Body of pancreas (tissue), 4 donors: ENCODE measurements around the gene JPT1. TPM values are rescaled to one million over a fixed set of nuclear protein-coding genes. Genes with fewer than 3 reads are reported as not detected.

ENCODE experiments used
- ATAC-seq: fragments of 150-250 bp; one replicate; pipeline ENCODE4 v1.9.1; 2016
- DNase-seq, 4 donors: peaks; one replicate each; pipeline ENCODE4 v3.0.0-alpha.2; 2019
- H3K27ac ChIP-seq, 4 donors: fragments of 200-600 bp; sonication (generic); 1 replicate in 3 of 4; 2 replicates in 1 of 4; pipeline versions ENCODE4 v1.5.1 to v1.6.1; 2016 to 2019; ENCODE audit warnings: mild to moderate bottlenecking in 1 of 4, mixed read lengths in 1 of 4, moderate library complexity in 1 of 4
- H3K27me3 ChIP-seq, 2 donors: fragments of 200-600 bp; sonication (generic); one replicate each; pipeline ENCODE4 v1.6.0; 2016; ENCODE audit warnings: mild to moderate bottlenecking in 1 of 2
- H3K36me3 ChIP-seq, 2 donors: fragments of 200-600 bp; sonication (generic); replicated peaks in 1 of 2; 2 replicates each; pipeline ENCODE4 v1.5.1; 2016; ENCODE audit warnings: low read depth in 2 of 2; ENCODE audit not compliant: insufficient read depth in 1 of 2
- H3K4me1 ChIP-seq: fragments of 200-600 bp; sonication (generic); one replicate; pipeline ENCODE4 v1.6.0; 2016
- H3K4me3 ChIP-seq, 2 donors: fragments of 200-600 bp; sonication (generic); 1 replicate in 1 of 2; 2 replicates in 1 of 2; pipeline ENCODE4 v1.5.1; 2016 to 2019
- H3K9me3 ChIP-seq, 3 donors: fragments of 200-600 bp; sonication (generic); 1 replicate in 2 of 3; 2 replicates in 1 of 3; pipeline ENCODE4 v1.5.1; 2016
- POLR2A ChIP-seq, 3 donors: fragments of 450-650 bp; IDR thresholded peaks; one replicate each; pipeline ENCODE4 v1.6.1; 2016; ENCODE audit warnings: antibody characterized with exemption in 3 of 3, mild to moderate bottlenecking in 2 of 3
- WGBS, 2 donors: methylation state at CpG; one replicate each; pipeline ENCODE4 v1.1.5; 2017; 5-methylcytosine and 5-hydroxymethylcytosine counted together
- intact Hi-C: fragments of 100-400 bp; cut with DNase I; formaldehyde crosslinking; loops from one replicate; pipeline ENCODE4 v1.15.1; 2023
- total RNA-seq, 2 donors: library from RNA; depleted of rRNA; stranded (reverse); fragments of >200 nt; gene quantifications; one replicate each; pipeline ENCODE4 v1.1.0, GENCODE V29; 2016
- TF ChIP-seq, protein P1 (sequence below), 7 experiments: fragments of 450-650 bp in 4 of 7; fragments of 200-600 bp in 3 of 7; sonication (generic) in 3 of 7; IDR thresholded peaks; one replicate each; pipeline ENCODE4 v1.5.1; 2016 to 2019; ENCODE audit warnings: antibody characterized with exemption in 7 of 7

JPT1 gene, protein sequence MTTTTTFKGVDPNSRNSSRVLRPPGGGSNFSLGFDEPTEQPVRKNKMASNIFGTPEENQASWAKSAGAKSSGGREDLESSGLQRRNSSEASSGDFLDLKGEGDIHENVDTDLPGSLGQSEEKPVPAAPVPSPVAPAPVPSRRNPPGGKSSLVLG
- 10 to 100 TPM; 17.4 to 42.5 TPM for total RNA-seq

- peak within 1 kb of the TSS; percentile 13 to 81 (median 50) for H3K27ac ChIP-seq
- DNase-seq (peak; percentile 98 to 99 (median 99)), ATAC-seq (peak; percentile 100)
- H3K27me3 ChIP-seq, result no peaks in the 10 kb centered on the region
- H3K36me3 ChIP-seq, result no peaks in the 10 kb centered on the region
- WGBS, 2 donors, result 2 to 13% methylated on average over 11 to 62 of the region's 67 CpGs
- peaks cover 16% of the 10 kb centered on the region for H3K4me1 ChIP-seq
- intact Hi-C loops, result no loop called here
- TF ChIP-seq, protein P1, sequence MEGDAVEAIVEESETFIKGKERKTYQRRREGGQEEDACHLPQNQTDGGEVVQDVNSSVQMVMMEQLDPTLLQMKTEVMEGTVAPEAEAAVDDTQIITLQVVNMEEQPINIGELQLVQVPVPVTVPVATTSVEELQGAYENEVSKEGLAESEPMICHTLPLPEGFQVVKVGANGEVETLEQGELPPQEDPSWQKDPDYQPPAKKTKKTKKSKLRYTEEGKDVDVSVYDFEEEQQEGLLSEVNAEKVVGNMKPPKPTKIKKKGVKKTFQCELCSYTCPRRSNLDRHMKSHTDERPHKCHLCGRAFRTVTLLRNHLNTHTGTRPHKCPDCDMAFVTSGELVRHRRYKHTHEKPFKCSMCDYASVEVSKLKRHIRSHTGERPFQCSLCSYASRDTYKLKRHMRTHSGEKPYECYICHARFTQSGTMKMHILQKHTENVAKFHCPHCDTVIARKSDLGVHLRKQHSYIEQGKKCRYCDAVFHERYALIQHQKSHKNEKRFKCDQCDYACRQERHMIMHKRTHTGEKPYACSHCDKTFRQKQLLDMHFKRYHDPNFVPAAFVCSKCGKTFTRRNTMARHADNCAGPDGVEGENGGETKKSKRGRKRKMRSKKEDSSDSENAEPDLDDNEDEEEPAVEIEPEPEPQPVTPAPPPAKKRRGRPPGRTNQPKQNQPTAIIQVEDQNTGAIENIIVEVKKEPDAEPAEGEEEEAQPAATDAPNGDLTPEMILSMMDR (IDR thresholded peaks at IDR 0.05), result peak in 1 of 7 experiments; percentile 8
- TF ChIP-seq POLR2A (IDR thresholded peaks at IDR 0.05), result peak; percentile 98 to 99 (median 99)
- peak within 1 kb of the TSS; percentile 44 to 66 for H3K4me3 ChIP-seq
- H3K9me3 ChIP-seq, result no peaks in the 10 kb centered on the region
Observed at GRCh38 chr17:75154195-75155106, at the start of gene JPT1. TSS of gene JPT1 (minus strand) at chr17:75154512. CDS start at chr17:75154397, 115 bp downstream.

GRCh38 chr17:75199886-75200618 lies 45.7 kb upstream of the JPT1 start:
- TF ChIP-seq, protein P1 (IDR thresholded peaks at IDR 0.05), result no peak
- TF ChIP-seq POLR2A (IDR thresholded peaks at IDR 0.05), result no peak
- DNase-seq (no peak), ATAC-seq (no peak)
- intact Hi-C loops, result loop anchor here (10.0 kb wide), 1 partner anchor 85 kb away; no protein-coding TSS in a partner anchor
- no peaks in the 10 kb centered on the region for H3K27me3 ChIP-seq
- H3K27ac ChIP-seq, result no peak overlapping the region
- no peaks in the 10 kb centered on the region for H3K36me3 ChIP-seq
- WGBS, 2 donors, result 74 to 85% methylated on average over 5 of the region's 6 CpGs
- no peaks in the 10 kb centered on the region for H3K9me3 ChIP-seq
- H3K4me3 ChIP-seq, result no peak overlapping the region
- H3K4me1 ChIP-seq, result peaks cover 5% of the 10 kb centered on the region

DNA sequence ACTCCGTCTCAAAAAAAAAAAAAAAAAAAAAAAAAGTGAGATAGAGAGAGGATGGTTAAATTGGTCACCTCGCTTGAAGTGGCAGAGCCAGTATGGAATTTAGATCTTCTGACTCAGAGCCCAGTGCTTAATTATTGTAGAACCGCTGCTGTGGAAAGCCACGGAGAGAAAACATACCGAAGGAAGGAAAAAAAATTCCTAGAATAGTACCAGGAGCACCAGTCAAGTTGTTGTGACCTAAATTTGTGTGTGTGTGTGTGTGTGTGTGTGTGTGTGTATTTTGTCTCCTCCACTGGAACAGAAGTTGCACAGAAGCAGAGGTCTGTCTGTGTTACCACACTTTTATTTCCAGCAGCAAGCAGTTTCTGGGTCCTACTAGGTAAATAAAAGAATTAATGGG lies 40.6 kb upstream of the JPT1 start:
- ATAC-seq (no peak), DNase-seq (no peak)
- Histone ChIP-seq H3K36me3 (no peaks in the 10 kb centered on the region), H3K4me3 (no peak overlapping the region), H3K9me3 (no peaks in the 10 kb centered on the region), H3K4me1 (no peaks in the 10 kb centered on the region), H3K27me3 (no peaks in the 10 kb centered on the region), H3K27ac (no peak overlapping the region)
- TF ChIP-seq, protein P1 (IDR thresholded peaks at IDR 0.05), result no peak
- TF ChIP-seq POLR2A (IDR thresholded peaks at IDR 0.05), result no peak
- 62 to 72% methylated on average over 4 of the region's 5 CpGs for WGBS, 2 donors
- intact Hi-C loops, result no loop called here

DNA sequence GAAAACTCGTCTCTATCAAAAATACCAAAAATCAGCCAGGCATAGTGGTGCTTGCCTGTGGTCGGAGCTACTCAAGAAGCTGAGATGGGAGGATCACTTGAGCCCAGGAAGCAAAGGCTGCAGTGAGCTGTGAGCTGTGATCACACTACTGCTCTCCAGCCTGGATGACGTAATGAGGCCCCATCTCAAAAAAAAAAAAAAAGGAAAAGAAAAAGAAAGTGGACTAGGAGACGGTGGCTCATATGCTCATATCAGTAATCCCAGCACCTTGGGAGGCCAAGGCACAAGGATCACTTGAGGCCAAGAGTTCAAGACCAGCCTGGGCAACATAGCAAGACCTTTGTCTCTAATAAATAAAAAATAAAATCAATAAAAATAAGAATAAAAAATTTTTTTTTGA lies 37.3 kb upstream of the JPT1 start:
- no peak overlapping the region for H3K4me3 ChIP-seq
- no peaks in the 10 kb centered on the region for H3K27me3 ChIP-seq
- no peaks in the 10 kb centered on the region for H3K4me1 ChIP-seq
- H3K9me3 ChIP-seq, result no peaks in the 10 kb centered on the region
- intact Hi-C loops, result no loop called here
- H3K36me3 ChIP-seq, result no peaks in the 10 kb centered on the region
- H3K27ac ChIP-seq, result no peak overlapping the region
- TF ChIP-seq, protein P1 (IDR thresholded peaks at IDR 0.05), result no peak
- ATAC-seq (no peak), DNase-seq (no peak)
- WGBS, 2 donors, result 76 to 79% methylated on average over 4 of the region's 4 CpGs
